ENCODE measurements around the gene ASTN2. TPM values are rescaled to one million over a fixed set of nuclear protein-coding genes. Genes with fewer than 3 reads are reported as not detected.

The ASTN2 gene
- total RNA-seq, 2 experiments from 2014 or later = 1.7 to 4.2 TPM

DNA sequence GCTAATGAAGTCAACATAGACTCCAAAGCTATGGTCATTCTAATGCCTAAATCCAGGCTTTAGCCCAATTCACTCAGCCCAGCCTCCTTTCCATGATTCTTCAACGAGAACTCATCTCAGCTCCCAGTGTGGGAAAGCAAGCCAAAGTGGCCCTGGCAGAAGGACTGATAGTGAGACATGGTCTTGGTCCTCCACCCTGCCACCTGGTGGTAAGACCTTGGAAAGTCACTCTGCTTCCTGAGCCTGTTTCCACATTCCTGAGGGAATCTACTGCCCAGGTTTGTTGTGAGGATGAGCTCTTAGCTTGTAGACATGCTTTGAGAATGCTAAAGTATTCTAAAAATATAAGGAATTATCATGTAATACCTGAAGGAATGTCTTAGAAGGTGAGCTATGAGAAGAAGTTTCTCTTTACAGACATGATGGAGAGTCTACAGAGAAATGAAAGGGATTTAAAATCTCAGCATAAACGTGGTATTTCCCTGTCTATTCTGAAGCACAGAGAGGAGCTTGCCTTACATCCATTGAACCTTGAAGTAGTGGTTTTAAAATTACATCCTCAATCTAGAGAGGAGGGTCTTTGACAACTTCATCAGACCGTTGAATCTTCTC lies 554.2 kb downstream of the ASTN2 start:
- no peak overlapping the region for H3K4me2 ChIP-seq (ENCODE audit: low read length)
- intact Hi-C loops (cut with micrococcal nuclease; ENCODE audit: unreplicated experiment) = loop anchor here (1.0 to 10.0 kb wide), 2 partner anchors 66 to 123 kb away; no protein-coding TSS in a partner anchor
- no peaks in the 10 kb centered on the region for H3K79me2 ChIP-seq (ENCODE audit: insufficient read depth, low read depth, low read length)
- H3K9me2 ChIP-seq (ENCODE audit: insufficient read depth, low read length) = no peaks in the 10 kb centered on the region
- no peak overlapping the region for H3K27ac ChIP-seq (ENCODE audit: low read depth, low read length, poor library complexity, severe bottlenecking)
- no peaks in the 10 kb centered on the region for H3K36me3 ChIP-seq (ENCODE audit: insufficient read depth, low read length)
- no peak overlapping the region for H3K4me3 ChIP-seq (ENCODE audit: low read depth, low read length, poor library complexity, severe bottlenecking)
- peak; percentile 52 for DNase-seq (ENCODE audit: low spot score)
- no peak for TF ChIP-seq EZH2phosphoT487 (IDR thresholded peaks at IDR 0.05; ENCODE audit: borderline replicate concordance, low read depth, low read length)
- TF ChIP-seq, protein P1, sequence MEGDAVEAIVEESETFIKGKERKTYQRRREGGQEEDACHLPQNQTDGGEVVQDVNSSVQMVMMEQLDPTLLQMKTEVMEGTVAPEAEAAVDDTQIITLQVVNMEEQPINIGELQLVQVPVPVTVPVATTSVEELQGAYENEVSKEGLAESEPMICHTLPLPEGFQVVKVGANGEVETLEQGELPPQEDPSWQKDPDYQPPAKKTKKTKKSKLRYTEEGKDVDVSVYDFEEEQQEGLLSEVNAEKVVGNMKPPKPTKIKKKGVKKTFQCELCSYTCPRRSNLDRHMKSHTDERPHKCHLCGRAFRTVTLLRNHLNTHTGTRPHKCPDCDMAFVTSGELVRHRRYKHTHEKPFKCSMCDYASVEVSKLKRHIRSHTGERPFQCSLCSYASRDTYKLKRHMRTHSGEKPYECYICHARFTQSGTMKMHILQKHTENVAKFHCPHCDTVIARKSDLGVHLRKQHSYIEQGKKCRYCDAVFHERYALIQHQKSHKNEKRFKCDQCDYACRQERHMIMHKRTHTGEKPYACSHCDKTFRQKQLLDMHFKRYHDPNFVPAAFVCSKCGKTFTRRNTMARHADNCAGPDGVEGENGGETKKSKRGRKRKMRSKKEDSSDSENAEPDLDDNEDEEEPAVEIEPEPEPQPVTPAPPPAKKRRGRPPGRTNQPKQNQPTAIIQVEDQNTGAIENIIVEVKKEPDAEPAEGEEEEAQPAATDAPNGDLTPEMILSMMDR (conservative IDR thresholded peaks at IDR 0.05; ENCODE audit: low read length) = peak; percentile 85
- H3K9me3 ChIP-seq (ENCODE audit: low read length) = no peaks in the 10 kb centered on the region
- no peaks in the 10 kb centered on the region for H3K4me1 ChIP-seq (ENCODE audit: insufficient read depth, low read length, poor library complexity, severe bottlenecking)
- no peaks in the 10 kb centered on the region for H4K20me1 ChIP-seq (ENCODE audit: insufficient read depth, low read length)
- POLR2A ChIA-PET = interaction anchor here (0.6 to 1.1 kb wide), 3 partner anchors 97 to 1050 kb away, joined by 3 to 5 read pairs (median 4); no protein-coding TSS in a partner anchor
- CTCF ChIA-PET (ENCODE audit: unreplicated experiment) = interaction anchor here (1.2 to 4.3 kb wide), 3 partner anchors 98 to 124 kb away, joined by 3 to 29 read pairs (median 4); no protein-coding TSS in a partner anchor
- H2AFZ ChIP-seq (ENCODE audit: low read length) = no peak overlapping the region
- no TSS peak for BruUV-seq (replicated peaks)

- Histone ChIP-seq H2AFZ (ENCODE audit: low read length) (no peak overlapping the region), H3K4me2 (ENCODE audit: low read length) (no peak overlapping the region), H3K36me3 (ENCODE audit: insufficient read depth, low read length) (no peaks in the 10 kb centered on the region), H3K79me2 (ENCODE audit: insufficient read depth, low read depth, low read length) (no peaks in the 10 kb centered on the region), H3K4me1 (ENCODE audit: insufficient read depth, low read length, poor library complexity, severe bottlenecking) (no peaks in the 10 kb centered on the region), H3K27ac (ENCODE audit: low read depth, low read length, poor library complexity, severe bottlenecking) (no peak overlapping the region), H3K9me3 (ENCODE audit: low read length) (no peaks in the 10 kb centered on the region), H4K20me1 (ENCODE audit: insufficient read depth, low read length) (no peaks in the 10 kb centered on the region), H3K4me3 (ENCODE audit: low read depth, low read length, poor library complexity, severe bottlenecking) (no peak overlapping the region), H3K9me2 (ENCODE audit: insufficient read depth, low read length) (no peaks in the 10 kb centered on the region)
- no peak for TF ChIP-seq EZH2phosphoT487 (IDR thresholded peaks at IDR 0.05; ENCODE audit: borderline replicate concordance, low read depth, low read length)
- TF ChIP-seq, protein P1 (conservative IDR thresholded peaks at IDR 0.05; ENCODE audit: low read length) = no peak
- intact Hi-C loops (cut with micrococcal nuclease; ENCODE audit: unreplicated experiment) = loop anchor here (1.0 to 10.0 kb wide), 2 partner anchors 65 to 122 kb away; no protein-coding TSS in a partner anchor
- CTCF ChIA-PET (ENCODE audit: unreplicated experiment) = interaction anchor here (4.3 kb wide), 1 partner anchor 123 kb away, joined by 29 read pairs; no protein-coding TSS in a partner anchor
- POLR2A ChIA-PET = interaction anchor here (0.5 to 1.1 kb wide), 3 partner anchors 96 to 1049 kb away, joined by 3 to 5 read pairs (median 4); no protein-coding TSS in a partner anchor
- BruUV-seq (replicated peaks) = no TSS peak
- DNase-seq (ENCODE audit: low spot score) = no peak
Observed at GRCh38 chr9:116859763-116860162, 555.1 kb downstream of the ASTN2 start.

DNA sequence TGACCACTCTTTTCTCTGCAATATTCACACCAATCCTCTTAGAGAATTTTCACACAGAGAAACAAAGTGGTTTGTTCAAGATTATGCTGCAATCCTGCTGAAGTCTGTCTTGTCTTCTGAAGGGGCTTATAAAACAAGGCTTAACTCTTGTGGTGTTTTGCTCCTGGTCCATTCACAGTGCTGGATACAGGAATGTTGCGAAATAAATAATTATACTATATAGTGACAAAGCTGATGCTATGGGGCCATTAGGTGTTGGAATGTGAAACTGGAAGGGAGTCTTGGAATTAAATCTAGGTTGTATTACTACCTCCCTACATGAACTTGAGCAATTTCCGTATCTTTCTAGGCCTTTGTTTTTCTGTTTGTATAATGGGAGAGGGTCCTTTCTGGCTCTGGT lies 557.5 kb downstream of the ASTN2 start:
- H3K4me3 ChIP-seq (ENCODE audit: low read depth, low read length, poor library complexity, severe bottlenecking) = no peak overlapping the region
- H3K4me2 ChIP-seq (ENCODE audit: low read length) = no peak overlapping the region
- intact Hi-C loops (cut with micrococcal nuclease; ENCODE audit: unreplicated experiment) = no loop called here
- TF ChIP-seq EZH2phosphoT487 (IDR thresholded peaks at IDR 0.05; ENCODE audit: borderline replicate concordance, low read depth, low read length) = no peak
- no peak overlapping the region for H3K27ac ChIP-seq (ENCODE audit: low read depth, low read length, poor library complexity, severe bottlenecking)
- H3K4me1 ChIP-seq (ENCODE audit: insufficient read depth, low read length, poor library complexity, severe bottlenecking) = no peaks in the 10 kb centered on the region
- DNase-seq (ENCODE audit: low spot score) = no peak
- H4K20me1 ChIP-seq (ENCODE audit: insufficient read depth, low read length) = no peaks in the 10 kb centered on the region
- ChIA-PET CTCF (ENCODE audit: unreplicated experiment) (no interaction called here), POLR2A (no interaction called here)
- no TSS peak for BruUV-seq (replicated peaks)
- H3K9me3 ChIP-seq (ENCODE audit: low read length) = no peaks in the 10 kb centered on the region
- no peaks in the 10 kb centered on the region for H3K36me3 ChIP-seq (ENCODE audit: insufficient read depth, low read length)
- no peaks in the 10 kb centered on the region for H3K79me2 ChIP-seq (ENCODE audit: insufficient read depth, low read depth, low read length)
- H3K9me2 ChIP-seq (ENCODE audit: insufficient read depth, low read length) = no peaks in the 10 kb centered on the region
- no peak overlapping the region for H2AFZ ChIP-seq (ENCODE audit: low read length)
